DMS 273 (cell line): Measurements from ENCODE around the gene PRR35.

Source experiments
- DNase-seq: peaks from one replicate; lab custom pipeline; 2025; ENCODE audit not compliant: unreplicated experiment; lab: John Stamatoyannopoulos, UW

PRR35 gene

GRCh38 chr16:546909-547770 lies 13.1 kb upstream of the PRR35 start:
- no peak for DNase-seq

GRCh38 chr16:548586-548985 lies 11.6 kb upstream of the PRR35 start:
- no peak for DNase-seq

- no peak for DNase-seq
Observed at GRCh38 chr16:549544-550263, 10.5 kb upstream of the PRR35 start.

- no peak for DNase-seq
Observed at GRCh38 chr16:551210-551609, 9.0 kb upstream of the PRR35 start.

GRCh38 chr16:552171-552570 lies 8.0 kb upstream of the PRR35 start:
- no peak for DNase-seq

- no peak for DNase-seq
Observed at GRCh38 chr16:553601-554296, 6.4 kb upstream of the PRR35 start.

GRCh38 chr16:554297-554621 lies 5.9 kb upstream of the PRR35 start:
- DNase-seq = no peak

GRCh38 chr16:554640-555365 lies 5.4 kb upstream of the PRR35 start:
- DNase-seq = peak; percentile 81

GRCh38 chr16:555528-556473 lies 4.4 kb upstream of the PRR35 start:
- peak; percentile 55 for DNase-seq

GRCh38 chr16:556474-557173 lies 3.6 kb upstream of the PRR35 start:
- DNase-seq = peak; percentile 31

GRCh38 chr16:557463-558297 lies 2.5 kb upstream of the PRR35 start:
- no peak for DNase-seq

- DNase-seq = peak; percentile 48
Observed at GRCh38 chr16:558298-559020, 1.7 kb upstream of the PRR35 start.

- DNase-seq = no peak
Observed at GRCh38 chr16:559021-559380, 1.2 kb upstream of the PRR35 start.

GRCh38 chr16:559411-560203 lies 587 bp upstream of the PRR35 start:
- peak; percentile 56 for DNase-seq

- DNase-seq = no peak
Observed at GRCh38 chr16:560701-561412, 663 bp downstream of the PRR35 start.

GRCh38 chr16:561413-561794 lies 1.2 kb downstream of the PRR35 start:
- DNase-seq = no peak
